ENCODE data around the gene ASB4. TPM values are rescaled to one million over a fixed set of nuclear protein-coding genes. Genes with fewer than 3 reads are reported as not detected.

The ASB4 gene
- total and polyA plus RNA-seq, 4 donors, result 0.09 to 1.1 (median 0.38) TPM

- no peak overlapping the region for H3K9ac ChIP-seq (ENCODE audit: low read depth in 1 of 2, low read length in 2 of 2)
- 28% methylated on average over 6 of the region's 6 CpGs for WGBS
- no peaks in the 10 kb centered on the region for H3K9me3 ChIP-seq (ENCODE audit: control insufficient read depth in 4 of 4, low read length in 3 of 4)
- no peaks in the 10 kb centered on the region for H3K36me3 ChIP-seq (ENCODE audit: control insufficient read depth in 4 of 4, insufficient read depth in 3 of 4, low read depth in 1 of 4, low read length in 3 of 4)
- no peaks in the 10 kb centered on the region for H3K27me3 ChIP-seq (ENCODE audit: control insufficient read depth in 4 of 4, insufficient read depth in 4 of 4, low read length in 3 of 4)
- no peak overlapping the region for H3K4me3 ChIP-seq (ENCODE audit: low read depth in 1 of 3, low read length in 3 of 3)
- no peak overlapping the region for H3K27ac ChIP-seq (ENCODE audit: low read depth in 1 of 2, low read length in 2 of 2)
- peak; percentile 23 to 56 for TF ChIP-seq RXRA (IDR thresholded peaks at IDR 0.05)
- TF ChIP-seq, protein P1, sequence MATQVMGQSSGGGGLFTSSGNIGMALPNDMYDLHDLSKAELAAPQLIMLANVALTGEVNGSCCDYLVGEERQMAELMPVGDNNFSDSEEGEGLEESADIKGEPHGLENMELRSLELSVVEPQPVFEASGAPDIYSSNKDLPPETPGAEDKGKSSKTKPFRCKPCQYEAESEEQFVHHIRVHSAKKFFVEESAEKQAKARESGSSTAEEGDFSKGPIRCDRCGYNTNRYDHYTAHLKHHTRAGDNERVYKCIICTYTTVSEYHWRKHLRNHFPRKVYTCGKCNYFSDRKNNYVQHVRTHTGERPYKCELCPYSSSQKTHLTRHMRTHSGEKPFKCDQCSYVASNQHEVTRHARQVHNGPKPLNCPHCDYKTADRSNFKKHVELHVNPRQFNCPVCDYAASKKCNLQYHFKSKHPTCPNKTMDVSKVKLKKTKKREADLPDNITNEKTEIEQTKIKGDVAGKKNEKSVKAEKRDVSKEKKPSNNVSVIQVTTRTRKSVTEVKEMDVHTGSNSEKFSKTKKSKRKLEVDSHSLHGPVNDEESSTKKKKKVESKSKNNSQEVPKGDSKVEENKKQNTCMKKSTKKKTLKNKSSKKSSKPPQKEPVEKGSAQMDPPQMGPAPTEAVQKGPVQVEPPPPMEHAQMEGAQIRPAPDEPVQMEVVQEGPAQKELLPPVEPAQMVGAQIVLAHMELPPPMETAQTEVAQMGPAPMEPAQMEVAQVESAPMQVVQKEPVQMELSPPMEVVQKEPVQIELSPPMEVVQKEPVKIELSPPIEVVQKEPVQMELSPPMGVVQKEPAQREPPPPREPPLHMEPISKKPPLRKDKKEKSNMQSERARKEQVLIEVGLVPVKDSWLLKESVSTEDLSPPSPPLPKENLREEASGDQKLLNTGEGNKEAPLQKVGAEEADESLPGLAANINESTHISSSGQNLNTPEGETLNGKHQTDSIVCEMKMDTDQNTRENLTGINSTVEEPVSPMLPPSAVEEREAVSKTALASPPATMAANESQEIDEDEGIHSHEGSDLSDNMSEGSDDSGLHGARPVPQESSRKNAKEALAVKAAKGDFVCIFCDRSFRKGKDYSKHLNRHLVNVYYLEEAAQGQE (IDR thresholded peaks at IDR 0.05), result no peak
- TF ChIP-seq EGR1 (IDR thresholded peaks at IDR 0.05; ENCODE audit: low read depth in 2 of 2), result no peak
- no peak for TF ChIP-seq FOXA1 (IDR thresholded peaks at IDR 0.05)
- peak; percentile 92 to 95 for TF ChIP-seq RAD21 (IDR thresholded peaks at IDR 0.05)
- TF ChIP-seq NR2F2 (IDR thresholded peaks at IDR 0.05), result no peak
- no peak for TF ChIP-seq HNF4G (IDR thresholded peaks at IDR 0.05)
- no peak for TF ChIP-seq JUND (IDR thresholded peaks at IDR 0.05)
- no peak for TF ChIP-seq ZBTB33 (IDR thresholded peaks at IDR 0.05)
- TF ChIP-seq YY1 (IDR thresholded peaks at IDR 0.05), result no peak
- TF ChIP-seq GABPA (IDR thresholded peaks at IDR 0.05 in 1 of 2, conservative IDR thresholded peaks at IDR 0.05 in 1 of 2), result no peak
- peak; percentile 91 for TF ChIP-seq CTCF (IDR thresholded peaks at IDR 0.05; ENCODE audit: low read depth, low read length, missing input control)
- no peak for TF ChIP-seq ATF3 (IDR thresholded peaks at IDR 0.05)
- TF ChIP-seq, protein P2, sequence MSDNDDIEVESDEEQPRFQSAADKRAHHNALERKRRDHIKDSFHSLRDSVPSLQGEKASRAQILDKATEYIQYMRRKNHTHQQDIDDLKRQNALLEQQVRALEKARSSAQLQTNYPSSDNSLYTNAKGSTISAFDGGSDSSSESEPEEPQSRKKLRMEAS (IDR thresholded peaks at IDR 0.05), result no peak
- TF ChIP-seq FOXA2 (IDR thresholded peaks at IDR 0.05), result no peak
- TF ChIP-seq SP1 (IDR thresholded peaks at IDR 0.05), result no peak
- no peak for TF ChIP-seq TAF1 (conservative IDR thresholded peaks at IDR 0.05)
- TF ChIP-seq HNF4A (conservative IDR thresholded peaks at IDR 0.05), result no peak
- peaks cover 0 to 4% (median 2%) of the 10 kb centered on the region in 4 donors for H3K4me1 ChIP-seq (ENCODE audit: control insufficient read depth in 4 of 4, insufficient read depth in 4 of 4, low read length in 3 of 4)
- DNase-seq (ENCODE audit: low spot score), result peak; percentile 64
Measured at GRCh38 chr7:95511716-95512260, 26.0 kb downstream of the ASB4 start.
